Upper lobe of left lung (tissue), 6 donors: Measurements from ENCODE around the gene VCX. TPM values are rescaled to one million over a fixed set of nuclear protein-coding genes. Genes with fewer than 3 reads are reported as not detected.

ENCODE experiments used
- ATAC-seq, 2 donors: fragments of 200-7000 bp; cut with Tn5 transposase; one replicate each; pipeline ENCODE4 v1.9.1; 2022; ENCODE audit warnings: mild to moderate bottlenecking in 2 of 2, moderate library complexity in 2 of 2; ENCODE audit not compliant: low FRiP score in 2 of 2
- DNase-seq, 2 donors: peaks; one replicate each; pipeline ENCODE4 v3.0.0-alpha.2; 2019 to 2020
- H3K27ac ChIP-seq, 4 donors: fragments of 200-600 bp; sonication (generic); one replicate each; pipeline ENCODE4 v1.5.1; 2016 to 2019
- H3K27me3 ChIP-seq, 4 donors: fragments of 200-600 bp; sonication (generic); one replicate each; pipeline ENCODE4 v1.5.1; 2017 to 2019
- H3K36me3 ChIP-seq, 4 donors: fragments of 200-600 bp; sonication (generic); one replicate each; pipeline ENCODE4 v1.5.1; 2016 to 2019
- H3K4me1 ChIP-seq, 4 donors: fragments of 200-600 bp; sonication (generic); one replicate each; pipeline ENCODE4 v1.5.1; 2018 to 2019
- H3K4me3 ChIP-seq, 4 donors: fragments of 200-600 bp; sonication (generic); one replicate each; pipeline ENCODE4 v1.5.1; 2017 to 2019; ENCODE audit warnings: mild to moderate bottlenecking in 2 of 4, moderate library complexity in 1 of 4
- H3K9me3 ChIP-seq, 4 donors: fragments of 200-600 bp; sonication (generic); one replicate each; pipeline ENCODE4 v1.5.1; 2018 to 2019
- CTCF ChIP-seq, 6 experiments: fragments of 450-650 bp in 4 of 6; fragments of 200-600 bp in 2 of 6; sonication (generic) in 2 of 6; IDR thresholded peaks; one replicate each; pipeline ENCODE4 v1.5.1; 2016 to 2019; ENCODE audit warnings: antibody characterized with exemption in 6 of 6
- EP300 ChIP-seq, 4 donors: sonication (generic); formaldehyde crosslinking; IDR thresholded peaks; one replicate each; pipeline ENCODE4 v1.5.1; 2017; ENCODE audit warnings: antibody characterized with exemption in 4 of 4, control low read depth in 2 of 4
- POLR2A ChIP-seq, 4 donors: fragments of 450-650 bp; IDR thresholded peaks; one replicate each; pipeline ENCODE4 v1.5.1; 2016 to 2017; ENCODE audit warnings: antibody characterized with exemption in 4 of 4, mild to moderate bottlenecking in 2 of 4
- POLR2AphosphoS5 ChIP-seq, 2 donors: sonication (generic); formaldehyde crosslinking; IDR thresholded peaks; one replicate each; pipeline ENCODE4 v1.5.1; 2017; ENCODE audit warnings: antibody characterized with exemption in 2 of 2
- WGBS, 2 donors: methylation state at CpG; one replicate each; pipeline ENCODE4 v1.1.5; 2017 to 2018; 5-methylcytosine and 5-hydroxymethylcytosine counted together
- total RNA-seq, 6 donors: library from RNA; depleted of rRNA in 4 of 6; stranded (reverse); fragments of >200 nt in 4 of 6; gene quantifications; one replicate each; pipeline versions ENCODE4 v1.1.0 to v1.2.1, GENCODE V29; 2016 to 2021
- donor health status: DM: no; HTN: no; CAD: no; lungs with moderate emphysema.
- donor health status: DM: no; HTN: yes; CAD: no; lungs with severe emphysema.

Gene VCX
- total RNA-seq, 6 donors from 2014 or later = not detected

- H3K4me3 ChIP-seq = no peak overlapping the region
- no peaks in the 10 kb centered on the region for H3K4me1 ChIP-seq
- DNase-seq (no peak), ATAC-seq (no peak)
- TF ChIP-seq EP300 (IDR thresholded peaks at IDR 0.05) (no peak), CTCF (IDR thresholded peaks at IDR 0.05) (no peak), POLR2A (IDR thresholded peaks at IDR 0.05) (no peak), POLR2AphosphoS5 (IDR thresholded peaks at IDR 0.05) (no peak)
- H3K9me3 ChIP-seq = no peaks in the 10 kb centered on the region
- no peak overlapping the region for H3K27ac ChIP-seq
- 74 to 79% methylated on average over 2 of the region's 2 CpGs for WGBS, 2 donors
- H3K27me3 ChIP-seq = no peaks in the 10 kb centered on the region
- no peaks in the 10 kb centered on the region for H3K36me3 ChIP-seq
These were observed 46.7 kb downstream of the VCX start for GRCh38 chrX:7889680-7890079.

- Histone ChIP-seq H3K27ac (no peak overlapping the region), H3K27me3 (no peaks in the 10 kb centered on the region), H3K9me3 (no peaks in the 10 kb centered on the region), H3K36me3 (peaks cover 0 to 3% (median 0%) of the 10 kb centered on the region in 4 donors), H3K4me1 (no peaks in the 10 kb centered on the region), H3K4me3 (no peak overlapping the region)
- no peak for TF ChIP-seq EP300 (IDR thresholded peaks at IDR 0.05)
- 67 to 76% methylated on average over 4 to 9 of the region's 9 CpGs for WGBS, 2 donors
- DNase-seq (no peak), ATAC-seq (no peak)
These were observed 49.0 kb downstream of the VCX start for GRCh38 chrX:7891928-7892327.

Other genes starting within 250 kb of the VCX start
- gene PNPLA4, start 84.2 kb downstream of the VCX start, total RNA-seq = 10 to 100 TPM in 3 of 6 donors, 1 to 10 TPM in 3; 2.1 to 20.4 (median 10.2) TPM